ENCODE data around the gene CHCHD3. TPM values are rescaled to one million over a fixed set of nuclear protein-coding genes. Genes with fewer than 3 reads are reported as not detected.

Gene CHCHD3
- total RNA-seq, 2 experiments from 2014 or later, result 62.0 to 65.0 TPM

DNA sequence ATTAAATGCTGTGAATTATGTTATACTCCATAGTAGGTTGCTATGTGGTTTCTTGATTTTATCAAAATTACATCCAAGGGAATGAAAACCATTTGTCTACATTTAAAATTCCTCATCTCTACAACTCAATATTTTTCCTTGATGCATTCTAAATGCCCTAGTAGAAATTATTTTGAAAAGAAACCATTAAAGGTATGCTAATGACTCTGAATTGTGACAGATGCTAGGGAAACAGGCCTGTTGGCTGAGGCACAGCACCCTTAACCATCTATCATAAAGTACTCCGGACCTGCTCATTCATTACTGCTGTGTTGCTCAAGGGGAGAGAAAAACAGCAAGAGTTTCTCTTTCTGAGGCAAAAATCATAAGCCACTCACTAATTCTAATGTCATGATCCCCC lies 131.2 kb downstream of the CHCHD3 start:
- H3K4me1 Mint-ChIP-seq (ENCODE audit: low read depth), result no peaks in the 10 kb centered on the region
- H3K27me3 Mint-ChIP-seq (ENCODE audit: low read depth), result no peaks in the 10 kb centered on the region
- H3K27ac Mint-ChIP-seq, result no peak overlapping the region
- intact Hi-C loops (cut with micrococcal nuclease), result no loop called here
- CTCF ChIA-PET, result no interaction called here
- DNase-seq, result no peak
- H3K36me3 Mint-ChIP-seq (ENCODE audit: low read depth), result peaks cover 15% of the 10 kb centered on the region
- H3K9me3 Mint-ChIP-seq, result no peaks in the 10 kb centered on the region
- H3K4me3 Mint-ChIP-seq, result no peak overlapping the region

DNA sequence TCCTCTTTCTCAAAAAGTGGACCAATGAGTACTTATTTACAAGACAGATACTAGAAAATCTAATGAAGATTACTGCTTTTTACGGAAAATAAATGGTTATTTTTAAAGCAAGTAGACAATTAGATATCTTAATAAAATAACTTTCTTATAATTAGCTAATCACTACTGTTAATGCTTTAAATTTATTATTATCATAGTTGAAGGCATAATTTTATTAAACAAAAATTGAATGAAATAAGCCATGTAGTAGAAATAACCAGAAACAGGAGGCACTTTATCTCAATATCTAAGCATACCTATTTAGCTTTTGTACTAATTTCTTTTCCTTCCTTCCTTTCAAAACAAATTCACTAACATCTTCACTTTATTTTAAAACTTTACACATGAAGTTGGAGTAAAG lies 134.9 kb downstream of the CHCHD3 start:
- Mint-ChIP-seq H3K9me3 (no peaks in the 10 kb centered on the region), H3K4me1 (ENCODE audit: low read depth) (peaks cover 2% of the 10 kb centered on the region), H3K27ac (no peak overlapping the region), H3K4me3 (no peak overlapping the region), H3K27me3 (ENCODE audit: low read depth) (no peaks in the 10 kb centered on the region), H3K36me3 (ENCODE audit: low read depth) (peaks cover 14% of the 10 kb centered on the region)
- CTCF ChIA-PET, result no interaction called here
- no peak for DNase-seq
- intact Hi-C loops (cut with micrococcal nuclease), result no loop called here

DNA sequence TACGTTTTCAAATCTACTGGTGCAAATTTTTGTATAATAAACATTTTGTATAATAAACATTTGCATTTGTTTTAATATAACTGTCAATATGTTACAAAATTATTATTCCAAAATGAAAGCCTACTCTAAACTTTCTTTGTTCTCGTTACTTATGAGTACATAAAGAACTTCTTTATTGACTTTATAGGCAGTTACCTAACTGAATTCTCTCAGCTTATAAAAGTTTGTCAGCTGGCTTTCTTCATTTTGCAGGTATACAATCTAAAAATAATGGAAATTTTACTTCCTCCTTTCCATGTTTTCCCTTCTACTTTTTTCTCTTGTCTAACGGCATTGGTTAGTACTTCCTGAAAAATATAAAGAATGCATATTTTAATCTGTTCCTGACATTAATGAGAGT lies 137.1 kb downstream of the CHCHD3 start:
- intact Hi-C loops (cut with micrococcal nuclease), result no loop called here
- Mint-ChIP-seq H3K4me1 (ENCODE audit: low read depth) (peaks cover 2% of the 10 kb centered on the region), H3K9me3 (no peaks in the 10 kb centered on the region), H3K27me3 (ENCODE audit: low read depth) (no peaks in the 10 kb centered on the region), H3K36me3 (ENCODE audit: low read depth) (peaks cover 14% of the 10 kb centered on the region), H3K4me3 (no peak overlapping the region), H3K27ac (no peak overlapping the region)
- DNase-seq, result no peak
- CTCF ChIA-PET, result interaction anchor here (0.6 kb wide), 1 partner anchor 41 kb away, joined by 3 read pairs; no protein-coding TSS in a partner anchor

DNA sequence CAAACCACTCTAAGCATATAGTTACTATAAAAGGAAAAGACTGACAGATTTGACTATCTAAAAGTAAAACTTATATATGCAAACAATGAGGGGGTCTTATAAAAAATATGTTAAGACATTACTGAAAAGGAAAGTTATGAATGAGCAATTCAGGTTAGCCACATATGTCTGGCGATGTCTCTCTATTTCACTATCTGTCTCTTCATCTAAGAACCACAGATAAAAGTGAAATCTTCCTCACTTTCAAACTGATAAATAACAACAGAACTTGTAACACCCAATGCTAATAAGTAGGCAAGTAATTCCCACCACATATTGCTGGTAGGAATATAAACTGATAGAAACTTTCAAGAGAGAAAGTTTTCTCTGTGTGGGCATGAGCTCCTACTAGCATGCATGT lies 138.2 kb downstream of the CHCHD3 start:
- H3K27me3 Mint-ChIP-seq (ENCODE audit: low read depth), result no peaks in the 10 kb centered on the region
- CTCF ChIA-PET, result no interaction called here
- no peak for DNase-seq
- H3K27ac Mint-ChIP-seq, result no peak overlapping the region
- H3K4me1 Mint-ChIP-seq (ENCODE audit: low read depth), result peaks cover 2% of the 10 kb centered on the region
- no peaks in the 10 kb centered on the region for H3K9me3 Mint-ChIP-seq
- intact Hi-C loops (cut with micrococcal nuclease), result no loop called here
- H3K4me3 Mint-ChIP-seq, result no peak overlapping the region
- H3K36me3 Mint-ChIP-seq (ENCODE audit: low read depth), result peaks cover 14% of the 10 kb centered on the region

DNA sequence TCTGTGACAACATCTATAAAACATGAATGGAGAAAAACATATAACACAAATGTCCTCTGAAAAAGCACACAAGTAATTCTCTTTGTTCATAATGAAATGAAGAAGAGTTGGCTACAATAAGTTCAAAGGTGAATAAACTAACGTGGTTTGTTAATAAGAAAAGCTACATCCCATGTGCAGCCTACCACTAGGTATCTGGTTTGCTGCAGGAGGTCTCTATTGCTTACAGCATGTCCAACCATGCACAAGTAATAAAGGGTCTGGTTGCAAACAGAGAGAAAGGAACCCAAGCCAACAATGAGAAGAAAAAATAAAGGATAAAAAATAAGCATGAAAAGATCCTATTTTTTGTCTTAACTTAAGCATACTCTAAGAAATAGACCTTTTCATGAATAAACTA lies 139.2 kb downstream of the CHCHD3 start:
- no peak for DNase-seq
- intact Hi-C loops (cut with micrococcal nuclease), result no loop called here
- CTCF ChIA-PET, result no interaction called here
- H3K4me1 Mint-ChIP-seq (ENCODE audit: low read depth), result peaks cover 2% of the 10 kb centered on the region
- H3K9me3 Mint-ChIP-seq, result no peaks in the 10 kb centered on the region
- H3K36me3 Mint-ChIP-seq (ENCODE audit: low read depth), result peaks cover 19% of the 10 kb centered on the region
- no peaks in the 10 kb centered on the region for H3K27me3 Mint-ChIP-seq (ENCODE audit: low read depth)
- H3K27ac Mint-ChIP-seq, result no peak overlapping the region
- no peak overlapping the region for H3K4me3 Mint-ChIP-seq

DNA sequence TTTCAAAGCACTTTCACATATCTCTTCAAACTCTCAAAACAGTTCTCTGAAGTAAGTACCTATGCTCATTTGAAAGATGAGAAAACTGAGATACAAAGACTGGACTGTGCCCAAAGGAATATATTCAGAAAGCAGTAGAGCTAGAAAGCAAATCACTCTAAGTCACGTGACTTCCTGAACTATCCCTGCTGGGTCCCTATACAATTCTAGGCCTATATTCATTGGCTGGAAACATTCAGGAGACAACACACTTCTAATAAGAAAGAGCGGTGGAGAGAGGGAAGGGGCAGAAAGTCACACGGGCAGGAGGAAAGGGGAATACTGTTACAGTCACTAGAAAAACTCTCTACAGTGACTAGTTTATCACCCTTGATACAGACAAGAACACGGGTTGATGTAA lies 140.0 kb downstream of the CHCHD3 start:
- H3K27me3 Mint-ChIP-seq (ENCODE audit: low read depth), result no peaks in the 10 kb centered on the region
- H3K27ac Mint-ChIP-seq, result no peak overlapping the region
- no peaks in the 10 kb centered on the region for H3K9me3 Mint-ChIP-seq
- intact Hi-C loops (cut with micrococcal nuclease), result no loop called here
- H3K4me3 Mint-ChIP-seq, result no peak overlapping the region
- H3K36me3 Mint-ChIP-seq (ENCODE audit: low read depth), result peaks cover 19% of the 10 kb centered on the region
- H3K4me1 Mint-ChIP-seq (ENCODE audit: low read depth), result peaks cover 2% of the 10 kb centered on the region
- DNase-seq, result no peak
- CTCF ChIA-PET, result no interaction called here

DNA sequence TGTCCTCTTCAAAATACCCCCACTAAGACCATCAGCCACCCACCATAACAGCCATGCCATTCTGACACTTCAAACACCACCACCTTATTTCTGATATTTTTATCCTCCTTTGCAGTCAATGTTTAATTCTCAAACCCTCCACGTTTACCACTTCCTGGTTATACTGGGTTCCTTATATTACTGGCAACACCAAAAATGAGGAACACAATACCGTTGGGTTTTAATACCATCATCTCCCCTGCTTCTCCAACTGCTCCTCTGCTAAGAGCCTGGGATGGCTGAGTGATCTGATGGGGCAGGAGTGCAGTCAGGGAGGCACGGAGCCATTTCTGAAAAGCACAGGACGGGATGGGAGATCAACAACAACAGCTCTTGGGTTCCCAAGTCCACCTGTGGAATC lies 140.5 kb downstream of the CHCHD3 start:
- H3K27me3 Mint-ChIP-seq (ENCODE audit: low read depth), result no peaks in the 10 kb centered on the region
- no peak overlapping the region for H3K4me3 Mint-ChIP-seq
- H3K36me3 Mint-ChIP-seq (ENCODE audit: low read depth), result peaks cover 19% of the 10 kb centered on the region
- intact Hi-C loops (cut with micrococcal nuclease), result no loop called here
- no peaks in the 10 kb centered on the region for H3K9me3 Mint-ChIP-seq
- peaks cover 2% of the 10 kb centered on the region for H3K4me1 Mint-ChIP-seq (ENCODE audit: low read depth)
- CTCF ChIA-PET, result no interaction called here
- DNase-seq, result no peak
- H3K27ac Mint-ChIP-seq, result no peak overlapping the region

DNA sequence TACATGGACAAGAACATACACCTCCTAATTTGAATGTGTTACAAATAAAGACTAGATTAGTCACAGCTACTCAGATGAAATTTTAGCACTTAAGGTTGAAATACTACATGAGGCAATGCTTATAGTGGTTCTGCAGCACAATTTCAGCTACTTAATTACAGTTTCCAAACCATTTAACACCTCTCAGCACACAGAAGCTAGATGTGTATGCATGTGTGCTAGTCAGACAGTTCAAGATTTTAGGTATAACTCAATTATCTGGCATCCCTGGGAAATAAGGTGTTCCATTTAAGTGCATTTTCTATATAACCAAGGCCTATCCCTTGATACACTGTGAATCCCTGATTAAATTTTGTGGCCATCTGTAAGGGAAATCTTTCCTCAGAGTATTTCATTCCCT lies 141.8 kb downstream of the CHCHD3 start:
- CTCF ChIA-PET, result no interaction called here
- no peak overlapping the region for H3K4me3 Mint-ChIP-seq
- no peaks in the 10 kb centered on the region for H3K9me3 Mint-ChIP-seq
- H3K27me3 Mint-ChIP-seq (ENCODE audit: low read depth), result no peaks in the 10 kb centered on the region
- intact Hi-C loops (cut with micrococcal nuclease), result no loop called here
- peaks cover 24% of the 10 kb centered on the region for H3K36me3 Mint-ChIP-seq (ENCODE audit: low read depth)
- no peak for DNase-seq
- no peak overlapping the region for H3K27ac Mint-ChIP-seq
- H3K4me1 Mint-ChIP-seq (ENCODE audit: low read depth), result peaks cover 2% of the 10 kb centered on the region

DNA sequence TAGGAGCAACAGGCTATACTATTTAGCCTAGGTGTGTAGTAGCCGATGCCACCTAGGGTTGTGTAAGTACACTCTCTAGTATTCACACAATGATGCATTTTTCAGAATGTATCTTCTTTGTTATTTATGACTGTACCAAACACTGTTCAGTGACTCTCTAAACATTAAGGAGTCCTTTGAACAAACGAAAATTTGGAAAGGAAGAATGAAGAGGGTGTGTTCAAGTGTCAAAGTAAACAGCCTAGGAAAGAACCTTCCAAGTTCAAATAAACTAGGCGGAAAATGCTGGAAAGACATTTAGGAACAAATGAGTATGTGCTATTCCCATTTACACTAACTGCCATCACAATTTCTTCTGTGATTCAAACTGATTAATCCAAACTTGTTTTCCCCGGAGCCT lies 142.4 kb downstream of the CHCHD3 start:
- Mint-ChIP-seq H3K27me3 (ENCODE audit: low read depth) (no peaks in the 10 kb centered on the region), H3K9me3 (no peaks in the 10 kb centered on the region), H3K4me1 (ENCODE audit: low read depth) (peaks cover 2% of the 10 kb centered on the region), H3K27ac (no peak overlapping the region), H3K4me3 (no peak overlapping the region), H3K36me3 (ENCODE audit: low read depth) (peaks cover 24% of the 10 kb centered on the region)
- CTCF ChIA-PET, result no interaction called here
- intact Hi-C loops (cut with micrococcal nuclease), result no loop called here
- no peak for DNase-seq

DNA sequence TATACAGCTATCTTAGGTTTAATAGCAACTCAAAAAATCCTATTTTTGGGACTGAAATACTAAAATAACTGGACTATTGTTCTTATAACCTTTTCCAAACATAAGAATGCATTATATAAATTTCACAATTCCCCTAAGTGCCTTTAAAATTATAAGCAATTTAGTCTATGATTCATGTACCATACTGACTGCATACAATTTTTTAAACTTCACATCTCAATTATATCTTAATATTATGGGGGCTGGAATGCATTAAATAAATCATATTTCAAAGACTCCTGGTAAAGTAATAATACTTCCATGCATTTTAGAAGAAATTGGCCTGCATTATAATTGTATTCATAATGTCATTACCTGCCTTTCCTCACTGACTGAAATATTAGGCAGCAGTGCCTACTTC lies 144.6 kb downstream of the CHCHD3 start:
- H3K27me3 Mint-ChIP-seq (ENCODE audit: low read depth), result no peaks in the 10 kb centered on the region
- H3K9me3 Mint-ChIP-seq, result no peaks in the 10 kb centered on the region
- intact Hi-C loops (cut with micrococcal nuclease), result no loop called here
- CTCF ChIA-PET, result no interaction called here
- H3K4me3 Mint-ChIP-seq, result no peak overlapping the region
- H3K27ac Mint-ChIP-seq, result no peak overlapping the region
- H3K4me1 Mint-ChIP-seq (ENCODE audit: low read depth), result peaks cover 15% of the 10 kb centered on the region
- DNase-seq, result no peak
- peaks cover 28% of the 10 kb centered on the region for H3K36me3 Mint-ChIP-seq (ENCODE audit: low read depth)

DNA sequence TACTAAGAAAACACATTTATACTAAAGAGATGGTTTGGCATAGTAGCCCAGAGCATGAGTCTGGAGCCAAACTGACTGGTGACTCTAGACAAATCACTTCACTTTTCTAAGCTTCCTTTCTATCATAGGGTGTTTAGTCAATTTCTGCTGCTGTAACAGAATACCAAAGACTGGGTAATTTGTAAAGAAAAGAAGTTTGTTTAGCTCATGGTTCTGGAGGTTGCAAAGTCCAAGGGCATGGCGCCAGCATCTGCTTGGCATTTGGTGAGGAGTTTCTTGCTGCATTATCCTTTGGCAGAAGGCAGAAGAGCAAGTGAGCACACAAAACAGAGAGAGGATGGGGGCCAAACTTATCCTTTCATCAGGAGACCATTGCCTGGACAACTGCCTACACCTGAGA lies 146.3 kb downstream of the CHCHD3 start:
- no peak overlapping the region for H3K27ac Mint-ChIP-seq
- H3K27me3 Mint-ChIP-seq (ENCODE audit: low read depth), result no peaks in the 10 kb centered on the region
- CTCF ChIA-PET, result no interaction called here
- no peak overlapping the region for H3K4me3 Mint-ChIP-seq
- intact Hi-C loops (cut with micrococcal nuclease), result no loop called here
- H3K9me3 Mint-ChIP-seq, result no peaks in the 10 kb centered on the region
- peaks cover 30% of the 10 kb centered on the region for H3K36me3 Mint-ChIP-seq (ENCODE audit: low read depth)
- H3K4me1 Mint-ChIP-seq (ENCODE audit: low read depth), result peaks cover 18% of the 10 kb centered on the region
- no peak for DNase-seq

DNA sequence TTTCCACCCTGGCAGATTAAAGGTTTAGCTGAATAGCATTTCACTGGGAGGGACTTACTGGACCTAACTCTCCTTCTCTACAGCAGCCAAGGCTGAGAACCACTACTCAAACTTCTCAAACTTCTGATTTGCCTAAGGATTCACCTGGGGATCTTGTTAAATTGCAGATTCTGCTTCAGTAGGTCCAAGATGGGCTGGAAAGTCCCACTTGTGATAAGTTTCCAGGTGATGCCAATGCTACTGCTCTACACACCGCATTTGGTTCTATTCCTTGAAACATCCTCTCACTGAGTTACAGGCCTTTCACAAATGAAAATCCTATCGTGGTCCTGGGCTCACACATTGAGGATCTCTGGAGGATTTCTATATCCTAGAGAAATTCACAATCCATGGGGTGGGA lies 147.9 kb downstream of the CHCHD3 start:
- CTCF ChIA-PET, result no interaction called here
- intact Hi-C loops (cut with micrococcal nuclease), result no loop called here
- Mint-ChIP-seq H3K27ac (no peak overlapping the region), H3K36me3 (ENCODE audit: low read depth) (peaks cover 35% of the 10 kb centered on the region), H3K4me3 (no peak overlapping the region), H3K4me1 (ENCODE audit: low read depth) (peaks cover 18% of the 10 kb centered on the region), H3K9me3 (peaks cover 3% of the 10 kb centered on the region), H3K27me3 (ENCODE audit: low read depth) (no peaks in the 10 kb centered on the region)
- DNase-seq, result no peak

DNA sequence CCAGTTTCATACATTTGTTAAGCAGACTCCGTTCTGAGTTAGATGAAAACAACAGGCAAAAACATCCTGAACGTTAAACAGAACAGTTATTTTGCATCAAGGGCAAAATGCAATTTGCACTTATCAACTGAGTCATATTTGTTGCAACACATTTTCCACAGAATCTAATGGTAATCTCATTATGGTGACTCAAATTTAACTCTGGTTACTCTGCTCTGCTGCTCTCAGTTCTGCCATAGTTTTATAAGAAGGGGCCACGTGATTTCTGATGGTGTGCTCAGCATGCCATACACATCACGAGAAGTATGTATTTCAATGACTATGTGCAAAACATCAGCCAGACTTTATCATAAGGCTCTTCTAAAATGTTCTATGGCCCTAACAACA lies 148.8 kb downstream of the CHCHD3 start:
- no peak overlapping the region for H3K4me3 Mint-ChIP-seq
- intact Hi-C loops (cut with micrococcal nuclease), result no loop called here
- H3K36me3 Mint-ChIP-seq (ENCODE audit: low read depth), result peaks cover 31% of the 10 kb centered on the region
- H3K9me3 Mint-ChIP-seq, result peaks cover 5% of the 10 kb centered on the region
- CTCF ChIA-PET, result no interaction called here
- H3K27ac Mint-ChIP-seq, result no peak overlapping the region
- H3K4me1 Mint-ChIP-seq (ENCODE audit: low read depth), result peaks cover 18% of the 10 kb centered on the region
- no peaks in the 10 kb centered on the region for H3K27me3 Mint-ChIP-seq (ENCODE audit: low read depth)
- DNase-seq, result no peak

Measured in activated naive CD4-positive, alpha-beta T cell treated with anti-CD3 and anti-CD28 coated beads for 36 hours (primary cell).